Skeletal muscle cell (primary cell): Measurements from ENCODE around the gene LY86.
"Not testable (repeated sequence)": the region's sequence is repeated elsewhere in the genome, so short reads cannot be mapped to it uniquely, and the experiment has no call there.

Source experiments
- DNase-seq: peaks from one replicate; pipeline ENCODE4 v3.0.0-alpha.2; 2010; ENCODE audit warnings: low read depth
- H3K4me3 ChIP-seq: 2 replicates; pipeline ENCODE4 v1.5.1; 2011; ENCODE audit warnings: low read depth, mild to moderate bottlenecking, control low read depth, low read length, moderate library complexity

Gene LY86

GRCh38 chr6:6592826-6593475, 4.4 kb downstream of the LY86 start:
- no peak for DNase-seq
- no peak overlapping the region for H3K4me3 ChIP-seq

- no peak for DNase-seq
- H3K4me3 ChIP-seq, result no peak overlapping the region
These were observed 5.4 kb downstream of the LY86 start for GRCh38 chr6:6593867-6594468.

- no peak overlapping the region for H3K4me3 ChIP-seq
- DNase-seq, result no peak
These were observed 6.5 kb downstream of the LY86 start for GRCh38 chr6:6595025-6595424.

GRCh38 chr6:6595952-6596351, 7.4 kb downstream of the LY86 start:
- DNase-seq, result no peak
- no peak overlapping the region for H3K4me3 ChIP-seq

DNA sequence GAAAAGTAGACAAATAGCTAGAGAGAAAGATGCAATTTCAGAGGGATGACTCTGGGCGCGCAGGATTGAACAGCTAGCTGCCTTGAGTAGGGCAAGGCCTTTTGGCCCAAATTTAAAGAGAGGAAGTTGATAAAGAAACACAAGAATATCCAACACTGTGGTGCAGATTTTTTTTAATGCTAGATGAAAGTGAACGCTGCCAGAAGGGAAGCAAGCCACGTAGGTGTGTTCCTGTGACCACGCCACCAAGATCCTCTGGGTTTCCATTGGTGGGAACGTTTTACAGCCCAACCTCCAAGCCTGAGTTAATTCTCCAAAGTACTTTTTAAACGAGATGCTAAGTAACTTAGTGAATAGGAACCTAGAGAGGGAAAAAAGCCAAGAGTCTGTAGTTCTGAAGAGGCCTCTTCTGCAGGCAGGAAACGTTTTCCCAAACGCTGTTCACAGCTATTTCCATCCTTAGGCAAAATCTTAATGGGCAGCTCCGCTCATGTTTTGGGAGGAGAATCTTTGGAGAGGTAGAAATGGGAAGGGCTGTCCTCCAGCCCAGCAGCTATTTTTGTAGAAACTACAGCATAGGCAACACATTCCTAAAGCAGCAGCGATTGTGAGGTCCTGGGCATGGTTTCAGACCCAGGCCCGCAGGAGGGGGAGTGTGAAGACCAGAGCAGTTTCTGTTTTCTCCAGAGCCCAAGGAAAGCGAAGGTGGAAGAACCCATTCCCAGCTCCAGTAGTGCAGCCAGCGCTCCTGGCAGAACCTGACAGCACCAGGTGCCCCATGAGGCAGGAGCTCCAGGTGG, 8.2 kb downstream of the LY86 start:
- no peak overlapping the region for H3K4me3 ChIP-seq
- no peak for DNase-seq

GRCh38 chr6:6597682-6598081, 9.2 kb downstream of the LY86 start:
- no peak for DNase-seq
- no peak overlapping the region for H3K4me3 ChIP-seq

- H3K4me3 ChIP-seq, result no peak overlapping the region
- no peak for DNase-seq
These were observed 11.0 kb downstream of the LY86 start for GRCh38 chr6:6599468-6599873.

- no peak overlapping the region for H3K4me3 ChIP-seq
- DNase-seq, result no peak
These were observed 12.4 kb downstream of the LY86 start for GRCh38 chr6:6600875-6601274.

- H3K4me3 ChIP-seq, result no peak overlapping the region
- DNase-seq, result no peak
These were observed 13.7 kb downstream of the LY86 start for GRCh38 chr6:6602262-6602661.

- no peak for DNase-seq
- H3K4me3 ChIP-seq, result no peak overlapping the region
These were observed 14.8 kb downstream of the LY86 start for GRCh38 chr6:6603317-6603716.

DNA sequence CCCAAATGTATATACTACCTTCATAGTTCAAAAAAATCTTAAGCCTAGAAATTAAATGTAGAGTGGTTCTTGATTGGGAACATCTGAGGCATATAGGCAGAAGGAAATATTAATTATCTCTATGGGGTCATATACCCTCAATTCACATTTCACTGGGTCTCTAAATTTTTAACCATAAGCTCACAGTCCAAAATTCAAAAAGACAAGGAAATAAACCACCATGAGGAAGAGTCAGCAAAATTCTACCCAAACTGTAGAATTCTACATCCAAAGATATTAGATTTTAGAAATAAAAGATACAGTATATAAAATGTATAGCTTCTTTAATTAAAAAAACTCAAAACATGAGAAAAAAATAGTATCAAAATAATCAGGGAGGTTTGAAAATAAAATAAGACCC, 15.5 kb downstream of the LY86 start:
- H3K4me3 ChIP-seq, result no peak overlapping the region
- no peak for DNase-seq

GRCh38 chr6:6604566-6604965, 16.0 kb downstream of the LY86 start:
- no peak overlapping the region for H3K4me3 ChIP-seq
- DNase-seq, result no peak

GRCh38 chr6:6605873-6606272, 17.4 kb downstream of the LY86 start:
- no peak overlapping the region for H3K4me3 ChIP-seq
- DNase-seq, result no peak

- not testable (repeated sequence) for DNase-seq, H3K4me3 ChIP-seq
These were observed 18.0 kb downstream of the LY86 start for GRCh38 chr6:6606391-6607030.

DNA sequence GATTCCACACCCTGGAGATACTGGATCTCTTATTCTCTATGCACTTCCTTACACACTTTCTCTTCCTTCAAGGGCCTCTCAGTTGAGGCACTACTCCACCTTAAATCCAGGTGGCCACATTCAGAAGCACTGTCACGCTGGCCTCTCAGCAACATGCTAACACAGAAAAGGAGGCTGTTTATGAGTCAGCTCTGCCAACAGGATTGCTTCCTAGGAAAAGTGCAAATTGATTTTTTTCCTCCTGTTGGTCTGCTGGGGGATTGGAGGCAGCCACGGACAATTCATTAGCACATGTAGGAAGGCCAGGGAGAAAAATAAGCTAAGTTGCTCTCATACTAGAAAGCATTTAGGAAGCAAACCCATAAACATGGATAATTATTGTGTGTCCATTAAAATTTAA, 20.9 kb downstream of the LY86 start:
- H3K4me3 ChIP-seq, result no peak overlapping the region
- DNase-seq, result no peak

GRCh38 chr6:6610031-6610591, 21.6 kb downstream of the LY86 start:
- no peak for DNase-seq
- H3K4me3 ChIP-seq, result no peak overlapping the region

- H3K4me3 ChIP-seq, result no peak overlapping the region
- no peak for DNase-seq
These were observed 23.0 kb downstream of the LY86 start for GRCh38 chr6:6611486-6611885.

- no peak overlapping the region for H3K4me3 ChIP-seq
- DNase-seq, result no peak
These were observed 23.8 kb downstream of the LY86 start for GRCh38 chr6:6612308-6612707.

GRCh38 chr6:6613103-6613718, 24.7 kb downstream of the LY86 start:
- DNase-seq, H3K4me3 ChIP-seq: not testable (repeated sequence)
